Esophagus muscularis mucosa (tissue), 3 donors: Measurements from ENCODE around the gene HTRA1.

Source experiments
- CTCF ChIP-seq, 3 experiments: fragments of 200-600 bp in 2 of 3; fragments of 450-650 bp in 1 of 3; sonication (generic) in 2 of 3; IDR thresholded peaks; one replicate each; pipeline ENCODE4 v1.5.1; 2017 to 2019; ENCODE audit warnings: antibody characterized with exemption in 3 of 3, mild to moderate bottlenecking in 2 of 3, moderate library complexity in 1 of 3
- EP300 ChIP-seq: sonication (generic); formaldehyde crosslinking; IDR thresholded peaks from one replicate; pipeline ENCODE4 v1.6.1; 2017; ENCODE audit warnings: antibody characterized with exemption

GRCh38 chr10:122498521-122498920 is 37.2 kb downstream of the HTRA1 start:
- TF ChIP-seq CTCF (IDR thresholded peaks at IDR 0.05) (no peak), EP300 (no peak)
